Fibroblast of lung (primary cell): ENCODE data around the gene FMNL2. TPM values are rescaled to one million over a fixed set of nuclear protein-coding genes. Genes with fewer than 3 reads are reported as not detected.

ENCODE experiments used
- DNase-seq, 2 donors: peaks; one replicate each; pipeline versions ENCODE4 v3.0.0 to v3.0.0-alpha.2; 2010; ENCODE audit warnings: low read depth in 2 of 2
- H2AFZ ChIP-seq: 2 replicates; pipeline ENCODE4 v1.5.1; 2012; ENCODE audit warnings: low read length, control low read depth, inconsistent platforms
- H3K27ac ChIP-seq: 2 replicates; pipeline ENCODE4 v1.5.1; 2011; ENCODE audit warnings: low read length, control low read depth; ENCODE audit not compliant: insufficient read depth
- H3K27me3 ChIP-seq: 2 replicates; pipeline ENCODE4 v1.5.1; 2011; ENCODE audit warnings: mild to moderate bottlenecking, low read length; ENCODE audit not compliant: control insufficient read depth, insufficient read depth
- H3K36me3 ChIP-seq: 2 replicates; pipeline ENCODE4 v1.5.1; 2011; ENCODE audit warnings: low read length; ENCODE audit not compliant: control insufficient read depth, insufficient read depth
- H3K4me1 ChIP-seq: 2 replicates; pipeline ENCODE4 v1.5.1; 2011; ENCODE audit warnings: low read length; ENCODE audit not compliant: control insufficient read depth, insufficient read depth; ENCODE audit errors: extremely low read depth
- H3K4me2 ChIP-seq: 2 replicates; pipeline ENCODE4 v1.5.1; 2011; ENCODE audit warnings: low read length, control low read depth; ENCODE audit not compliant: insufficient read depth; ENCODE audit errors: extremely low read depth
- H3K4me3 ChIP-seq, 4 experiments: fragments of 200-600 bp in 1 of 4; sonication (generic) in 1 of 4; replicated peaks in 1 of 4; 2 replicates each; pipeline ENCODE4 v1.5.1; 2011 to 2016; ENCODE audit warnings: low read length in 4 of 4, low read depth in 3 of 4, mild to moderate bottlenecking in 3 of 4, control low read depth in 2 of 4, inconsistent platforms in 1 of 4, mixed read lengths in 1 of 4; ENCODE audit not compliant: insufficient read depth in 1 of 4; ENCODE audit errors: control extremely low read depth in 1 of 4
- H3K79me2 ChIP-seq: 2 replicates; pipeline ENCODE4 v1.5.1; 2012; ENCODE audit warnings: mild to moderate bottlenecking, low read length, inconsistent platforms; ENCODE audit not compliant: control insufficient read depth, insufficient read depth
- H3K9ac ChIP-seq: 2 replicates; pipeline ENCODE4 v1.5.1; 2011; ENCODE audit warnings: mild to moderate bottlenecking, low read length, control low read depth; ENCODE audit not compliant: insufficient read depth
- H3K9me3 ChIP-seq: 2 replicates; pipeline ENCODE4 v1.5.1; 2012; ENCODE audit warnings: low read depth, low read length; ENCODE audit not compliant: control insufficient read depth, insufficient read depth
- H4K20me1 ChIP-seq: 2 replicates; pipeline ENCODE4 v1.5.1; 2011; ENCODE audit warnings: low read length; ENCODE audit not compliant: control insufficient read depth, insufficient read depth; ENCODE audit errors: extremely low read depth
- EZH2 ChIP-seq: IDR thresholded peaks from 2 replicates; pipeline ENCODE4 v1.5.1; 2012; ENCODE audit warnings: low read length, control low read depth, mild to moderate bottlenecking; ENCODE audit errors: missing control alignments
- polyA plus RNA-seq, 2 donors: library from polyadenylated mRNA; depleted of rRNA in 1 of 2; stranded (reverse) in 1 of 2; unstranded in 1 of 2; fragments of >200 nt; gene quantifications; 2 replicates each; pipeline ENCODE4 v1.2.1, GENCODE V29; 2011 to 2012; ENCODE audit warnings: missing spikeins in 1 of 2
- total RNA-seq: library from RNA; depleted of rRNA; stranded (reverse); fragments of >200 nt; gene quantifications from 2 replicates; pipeline ENCODE4 v1.2.1, GENCODE V29; 2014
- TF ChIP-seq, protein P1 (sequence below), 2 donors: IDR thresholded peaks in 1 of 2; conservative IDR thresholded peaks in 1 of 2; 1 replicate in 1 of 2; 2 replicates in 1 of 2; pipeline ENCODE4 v1.5.1; 2011 to 2012; ENCODE audit warnings: low read length in 2 of 2, control low read depth in 1 of 2, inconsistent platforms in 1 of 2, low read depth in 1 of 2, mild to moderate bottlenecking in 1 of 2

FMNL2 gene
- total and polyA plus RNA-seq, 2 donors (not counting 1 experiment from before 2014, with no cell fraction given), result 12.0 to 30.2 TPM

GRCh38 chr2:152549423-152549822 is 214.4 kb downstream of the FMNL2 start:
- Histone ChIP-seq H3K9ac (no peak overlapping the region), H3K36me3 (no peaks in the 10 kb centered on the region), H3K9me3 (no peaks in the 10 kb centered on the region), H3K79me2 (no peaks in the 10 kb centered on the region), H3K27me3 (no peaks in the 10 kb centered on the region), H3K27ac (no peak overlapping the region), H4K20me1 (no peaks in the 10 kb centered on the region), H3K4me3 (no peak overlapping the region), H3K4me1 (peaks cover 3% of the 10 kb centered on the region), H2AFZ (no peak overlapping the region), H3K4me2 (no peak overlapping the region)
- DNase-seq, result peak in 1 of 2 donors; percentile 87
- TF ChIP-seq, protein P1, sequence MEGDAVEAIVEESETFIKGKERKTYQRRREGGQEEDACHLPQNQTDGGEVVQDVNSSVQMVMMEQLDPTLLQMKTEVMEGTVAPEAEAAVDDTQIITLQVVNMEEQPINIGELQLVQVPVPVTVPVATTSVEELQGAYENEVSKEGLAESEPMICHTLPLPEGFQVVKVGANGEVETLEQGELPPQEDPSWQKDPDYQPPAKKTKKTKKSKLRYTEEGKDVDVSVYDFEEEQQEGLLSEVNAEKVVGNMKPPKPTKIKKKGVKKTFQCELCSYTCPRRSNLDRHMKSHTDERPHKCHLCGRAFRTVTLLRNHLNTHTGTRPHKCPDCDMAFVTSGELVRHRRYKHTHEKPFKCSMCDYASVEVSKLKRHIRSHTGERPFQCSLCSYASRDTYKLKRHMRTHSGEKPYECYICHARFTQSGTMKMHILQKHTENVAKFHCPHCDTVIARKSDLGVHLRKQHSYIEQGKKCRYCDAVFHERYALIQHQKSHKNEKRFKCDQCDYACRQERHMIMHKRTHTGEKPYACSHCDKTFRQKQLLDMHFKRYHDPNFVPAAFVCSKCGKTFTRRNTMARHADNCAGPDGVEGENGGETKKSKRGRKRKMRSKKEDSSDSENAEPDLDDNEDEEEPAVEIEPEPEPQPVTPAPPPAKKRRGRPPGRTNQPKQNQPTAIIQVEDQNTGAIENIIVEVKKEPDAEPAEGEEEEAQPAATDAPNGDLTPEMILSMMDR (conservative IDR thresholded peaks at IDR 0.05 in 1 of 2, IDR thresholded peaks at IDR 0.05 in 1 of 2; ENCODE audit: low read depth in 1 of 2, low read length in 2 of 2), result no peak
- no peak for TF ChIP-seq EZH2

- Histone ChIP-seq H3K9me3 (no peaks in the 10 kb centered on the region), H3K4me1 (no peaks in the 10 kb centered on the region), H3K27ac (no peak overlapping the region), H3K79me2 (no peaks in the 10 kb centered on the region), H2AFZ (no peak overlapping the region), H3K4me2 (no peak overlapping the region), H3K4me3 (no peak overlapping the region), H3K36me3 (no peaks in the 10 kb centered on the region), H4K20me1 (no peaks in the 10 kb centered on the region), H3K9ac (no peak overlapping the region), H3K27me3 (no peaks in the 10 kb centered on the region)
- peak in 1 of 2 donors; percentile 37 for DNase-seq
- TF ChIP-seq, protein P1 (conservative IDR thresholded peaks at IDR 0.05 in 1 of 2, IDR thresholded peaks at IDR 0.05 in 1 of 2; ENCODE audit: low read depth in 1 of 2, low read length in 2 of 2), result no peak
Measured at GRCh38 chr2:152550386-152550785, 215.4 kb downstream of the FMNL2 start.

DNA sequence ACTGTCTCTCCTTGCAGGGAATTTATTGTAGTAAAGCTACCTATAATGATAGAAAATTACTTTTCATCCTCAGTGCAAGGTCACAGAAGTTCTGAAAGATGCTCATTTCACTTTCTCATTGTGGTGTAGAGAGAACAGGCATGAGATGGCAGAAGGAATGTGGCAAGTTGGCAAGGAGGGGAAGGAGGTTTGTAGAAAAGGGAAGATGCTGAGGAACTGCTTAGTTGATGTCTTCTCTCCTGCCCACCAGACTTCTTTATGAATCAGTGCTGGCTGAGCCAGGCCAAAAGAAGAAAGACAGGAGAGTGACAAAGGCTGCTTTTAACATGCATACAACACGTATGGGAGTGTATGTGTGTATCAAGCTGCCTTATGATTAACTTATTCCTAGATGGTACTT is 217.9 kb downstream of the FMNL2 start:
- Histone ChIP-seq H3K79me2 (no peaks in the 10 kb centered on the region), H2AFZ (no peak overlapping the region), H3K4me1 (no peaks in the 10 kb centered on the region), H3K27me3 (no peaks in the 10 kb centered on the region), H3K27ac (no peak overlapping the region), H3K36me3 (no peaks in the 10 kb centered on the region), H4K20me1 (no peaks in the 10 kb centered on the region), H3K9ac (no peak overlapping the region), H3K9me3 (no peaks in the 10 kb centered on the region), H3K4me3 (no peak overlapping the region), H3K4me2 (no peak overlapping the region)
- DNase-seq, result no peak
- no peak for TF ChIP-seq EZH2
- TF ChIP-seq, protein P1 (conservative IDR thresholded peaks at IDR 0.05 in 1 of 2, IDR thresholded peaks at IDR 0.05 in 1 of 2; ENCODE audit: low read depth in 1 of 2, low read length in 2 of 2), result no peak
